ENCODE measurements around the gene ZSCAN26.
"Not testable (repeated sequence)": the region's sequence is repeated elsewhere in the genome, so short reads cannot be mapped to it uniquely, and the experiment has no call there.

The ZSCAN26 gene

GRCh38 chr6:28274888-28275287 is 7.9 kb downstream of the ZSCAN26 start:
- no peak for ATAC-seq (replicated peaks)
- DNase-seq, result no peak
- H3K27ac Mint-ChIP-seq, result no peak overlapping the region
- no peaks in the 10 kb centered on the region for H3K4me1 Mint-ChIP-seq
- no peaks in the 10 kb centered on the region for H3K9me3 Mint-ChIP-seq
- H3K4me3 Mint-ChIP-seq, result no peak overlapping the region
- peaks cover 23 to 57% of the 10 kb centered on the region in 2 donors for H3K36me3 Mint-ChIP-seq
- H3K27me3 Mint-ChIP-seq, result no peaks in the 10 kb centered on the region

GRCh38 chr6:28277746-28278145 is 10.8 kb downstream of the ZSCAN26 start:
- Mint-ChIP-seq H3K4me1 (peaks cover 7 to 13% of the 10 kb centered on the region in 2 donors), H3K27ac (no peak overlapping the region), H3K4me3 (no peak overlapping the region), H3K9me3 (no peaks in the 10 kb centered on the region), H3K27me3 (peaks cover 11% of the 10 kb centered on the region in 2 donors), H3K36me3 (peaks cover 24 to 44% of the 10 kb centered on the region in 2 donors)
- DNase-seq, result no peak
- no peak for ATAC-seq (replicated peaks)

GRCh38 chr6:28280595-28281287 is 13.8 kb downstream of the ZSCAN26 start:
- ATAC-seq (replicated peaks), result no peak
- H3K27ac Mint-ChIP-seq, result no peak overlapping the region
- H3K27me3 Mint-ChIP-seq, result peaks cover 11 to 12% of the 10 kb centered on the region in 2 donors
- H3K36me3 Mint-ChIP-seq, result peaks cover 23 to 40% of the 10 kb centered on the region in 2 donors
- peak overlapping the region; percentile 86 to 92 for H3K4me3 Mint-ChIP-seq
- H3K4me1 Mint-ChIP-seq, result peaks cover 7 to 13% of the 10 kb centered on the region in 2 donors
- no peaks in the 10 kb centered on the region for H3K9me3 Mint-ChIP-seq
- no peak for DNase-seq

- peak; percentile 64 for DNase-seq
- Mint-ChIP-seq H3K4me1 (peaks cover 7 to 13% of the 10 kb centered on the region in 2 donors), H3K27ac (no peak within 1 kb of the TSS), H3K27me3 (peaks cover 12 to 13% of the 10 kb centered on the region in 2 donors), H3K9me3 (no peaks in the 10 kb centered on the region), H3K4me3 (peak within 1 kb of the TSS; percentile 86 to 92), H3K36me3 (peaks cover 19 to 38% of the 10 kb centered on the region in 2 donors)
- peak; percentile 95 to 97 for ATAC-seq (replicated peaks)
These were observed 14.5 kb downstream of the ZSCAN26 start, which contains the start of gene PGBD1 for GRCh38 chr6:28281288-28282064. Gene PGBD1 (plus strand): TSS chr6:28281572. CDS start chr6:28283814, 2,242 bp downstream.

DNA sequence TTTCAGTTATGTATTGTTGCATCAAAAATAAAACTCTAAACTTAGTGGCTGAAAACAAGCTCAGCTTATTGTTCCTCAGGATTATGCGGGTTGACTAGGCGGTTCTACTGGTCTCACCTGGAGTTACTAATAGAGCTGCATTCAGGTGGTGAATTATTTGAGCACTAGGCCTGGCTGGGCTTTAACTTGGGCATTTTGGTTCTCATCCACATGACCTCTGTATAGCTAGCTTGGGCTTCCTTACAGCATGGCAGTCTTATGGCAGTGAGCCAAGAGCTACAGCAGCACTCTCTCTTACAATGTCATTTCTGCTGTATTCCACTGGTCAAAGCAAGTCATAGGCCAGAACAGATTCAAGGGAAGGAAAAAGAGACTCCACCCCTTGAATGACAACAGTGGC is 16.0 kb downstream of the ZSCAN26 start:
- Mint-ChIP-seq H3K27ac (no peak overlapping the region), H3K4me1 (peaks cover 7 to 13% of the 10 kb centered on the region in 2 donors), H3K4me3 (no peak overlapping the region), H3K36me3 (peaks cover 24 to 38% of the 10 kb centered on the region in 2 donors), H3K9me3 (no peaks in the 10 kb centered on the region), H3K27me3 (peaks cover 12 to 16% of the 10 kb centered on the region in 2 donors)
- ATAC-seq (replicated peaks) (no peak), DNase-seq (no peak)

DNA sequence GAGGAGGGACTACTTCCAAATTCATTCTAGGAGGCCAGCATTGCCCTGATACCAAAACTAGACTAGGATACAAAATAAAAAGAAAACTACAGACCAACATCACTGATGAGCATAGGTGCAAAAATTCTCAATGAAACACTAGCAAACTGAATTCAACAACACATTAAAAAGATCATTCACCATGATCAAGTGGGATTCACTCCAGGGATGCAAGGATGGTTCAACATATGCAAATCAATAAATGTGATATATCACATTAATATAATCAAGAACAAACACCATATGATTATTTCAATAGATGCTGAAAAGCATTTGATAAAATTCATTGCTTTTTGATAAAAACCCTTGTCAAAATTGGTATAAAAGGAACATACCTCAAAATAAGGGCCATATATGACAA is 24.6 kb downstream of the ZSCAN26 start:
- H3K9me3 Mint-ChIP-seq, result peaks cover 2 to 4% of the 10 kb centered on the region in 2 donors
- ATAC-seq (replicated peaks) (no peak), DNase-seq (no peak)
- H3K36me3 Mint-ChIP-seq, result peaks cover 14 to 30% of the 10 kb centered on the region in 2 donors
- no peak overlapping the region for H3K27ac Mint-ChIP-seq
- peaks cover 0 to 1% of the 10 kb centered on the region in 2 donors for H3K27me3 Mint-ChIP-seq
- no peaks in the 10 kb centered on the region for H3K4me1 Mint-ChIP-seq
- H3K4me3 Mint-ChIP-seq, result no peak overlapping the region

DNA sequence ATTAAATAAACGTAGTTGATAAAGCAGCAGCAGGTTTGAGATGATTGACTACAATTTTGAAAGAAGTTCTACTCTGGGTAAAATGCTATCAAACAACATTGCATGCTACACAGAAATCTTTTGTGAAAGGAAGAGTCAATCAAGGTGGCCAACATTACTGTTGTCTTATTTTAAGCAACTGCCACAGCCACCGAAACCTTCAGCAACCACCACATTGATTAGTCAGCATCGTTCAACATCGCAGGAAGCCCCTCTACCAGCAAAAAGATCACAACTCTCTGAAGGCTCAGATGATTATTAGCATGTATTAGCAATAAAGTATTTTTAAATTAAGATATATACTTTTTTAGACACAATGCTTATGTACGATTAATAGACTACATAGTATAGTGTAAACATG is 28.4 kb downstream of the ZSCAN26 start:
- H3K9me3 Mint-ChIP-seq, result peaks cover 4% of the 10 kb centered on the region in 2 donors

DNA sequence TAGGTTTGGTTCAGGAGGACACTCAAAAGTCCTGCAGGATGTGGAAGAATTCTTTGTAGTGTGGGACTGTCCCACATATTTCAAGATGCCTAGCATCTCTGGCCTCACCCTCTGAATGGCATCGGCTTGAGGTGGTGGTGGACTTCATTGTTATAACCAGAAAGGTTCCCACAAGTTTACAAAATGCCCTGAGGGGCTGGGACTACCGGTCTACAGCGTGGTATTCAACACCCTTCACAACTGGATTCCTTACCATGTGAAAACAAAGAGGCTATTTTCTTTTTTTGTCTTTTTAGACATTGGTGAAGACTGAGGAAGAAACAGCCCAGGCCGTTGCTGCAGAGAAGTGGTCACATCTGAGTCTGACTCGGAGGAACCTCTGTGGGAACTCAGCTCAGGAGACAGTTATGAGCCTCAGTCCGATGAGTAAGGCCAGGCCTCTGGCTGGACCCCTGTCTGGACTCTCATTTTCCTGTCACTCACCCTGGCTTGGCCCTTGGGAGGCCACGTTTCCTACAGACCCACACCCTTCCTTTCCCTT is 29.6 kb downstream of the ZSCAN26 start:
- H3K4me1 Mint-ChIP-seq, result no peaks in the 10 kb centered on the region
- peaks cover 0 to 1% of the 10 kb centered on the region in 2 donors for H3K9me3 Mint-ChIP-seq
- H3K36me3 Mint-ChIP-seq, result peaks cover 16 to 23% of the 10 kb centered on the region in 2 donors
- ATAC-seq (replicated peaks) (no peak), DNase-seq (no peak)
- H3K4me3 Mint-ChIP-seq, result no peak overlapping the region
- H3K27me3 Mint-ChIP-seq, result no peaks in the 10 kb centered on the region
- no peak overlapping the region for H3K27ac Mint-ChIP-seq

More for the DNA sequence above, 28.4 kb downstream of the ZSCAN26 start:
- Mint-ChIP-seq H3K4me3 (no peak overlapping the region), H3K27ac (no peak overlapping the region), H3K4me1 (no peaks in the 10 kb centered on the region), H3K27me3 (no peaks in the 10 kb centered on the region), H3K36me3 (peaks cover 8 to 23% of the 10 kb centered on the region in 2 donors)
- ATAC-seq (replicated peaks), result no peak
- no peak for DNase-seq

DNA sequence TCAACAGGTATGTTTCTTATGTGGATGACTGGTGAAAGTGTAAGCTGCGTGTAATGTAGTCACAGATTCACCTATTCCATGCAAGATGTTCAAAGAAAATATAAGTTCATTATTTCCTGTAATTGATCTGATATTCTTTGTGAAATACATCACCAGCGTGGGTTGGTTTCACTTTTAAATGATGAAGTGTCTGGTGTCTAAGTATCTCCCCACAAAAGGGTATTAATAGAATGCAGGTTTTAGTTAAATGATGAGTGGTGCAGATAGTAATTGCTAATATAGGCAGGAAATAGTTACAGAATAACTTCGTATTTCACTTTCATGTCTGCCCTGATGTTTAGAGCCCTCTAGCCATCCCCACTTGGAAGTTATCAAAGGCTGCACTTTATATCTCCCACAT is 36.6 kb downstream of the ZSCAN26 start:
- H3K9me3 Mint-ChIP-seq, result peaks cover 4 to 9% of the 10 kb centered on the region in 2 donors
- H3K27me3 Mint-ChIP-seq, result no peaks in the 10 kb centered on the region
- H3K27ac Mint-ChIP-seq, result no peak overlapping the region
- no peak overlapping the region for H3K4me3 Mint-ChIP-seq
- peaks cover 3 to 14% of the 10 kb centered on the region in 2 donors for H3K4me1 Mint-ChIP-seq
- H3K36me3 Mint-ChIP-seq, result peaks cover 16 to 17% of the 10 kb centered on the region in 2 donors
- ATAC-seq (replicated peaks) (peak in 1 of 2 donors; percentile 46), DNase-seq (no peak)

GRCh38 chr6:28306363-28306762 is 39.4 kb downstream of the ZSCAN26 start:
- DNase-seq; ATAC-seq (replicated peaks); H3K4me3 Mint-ChIP-seq; H3K27ac Mint-ChIP-seq; H3K27me3 Mint-ChIP-seq: not testable (repeated sequence)
- Mint-ChIP-seq H3K9me3 (peaks cover 4 to 11% of the 10 kb centered on the region in 2 donors), H3K36me3 (peaks cover 20 to 21% of the 10 kb centered on the region in 2 donors), H3K4me1 (peaks cover 3 to 14% of the 10 kb centered on the region in 2 donors)

- Mint-ChIP-seq H3K27ac (no peak overlapping the region), H3K9me3 (peaks cover 4 to 8% of the 10 kb centered on the region in 2 donors), H3K27me3 (peaks cover 5 to 14% of the 10 kb centered on the region in 2 donors), H3K36me3 (peaks cover 23 to 26% of the 10 kb centered on the region in 2 donors), H3K4me3 (no peak overlapping the region), H3K4me1 (peaks cover 0 to 2% of the 10 kb centered on the region in 2 donors)
- ATAC-seq (replicated peaks), result no peak
- DNase-seq, result no peak
These were observed 44.3 kb downstream of the ZSCAN26 start for GRCh38 chr6:28311139-28311823.

DNA sequence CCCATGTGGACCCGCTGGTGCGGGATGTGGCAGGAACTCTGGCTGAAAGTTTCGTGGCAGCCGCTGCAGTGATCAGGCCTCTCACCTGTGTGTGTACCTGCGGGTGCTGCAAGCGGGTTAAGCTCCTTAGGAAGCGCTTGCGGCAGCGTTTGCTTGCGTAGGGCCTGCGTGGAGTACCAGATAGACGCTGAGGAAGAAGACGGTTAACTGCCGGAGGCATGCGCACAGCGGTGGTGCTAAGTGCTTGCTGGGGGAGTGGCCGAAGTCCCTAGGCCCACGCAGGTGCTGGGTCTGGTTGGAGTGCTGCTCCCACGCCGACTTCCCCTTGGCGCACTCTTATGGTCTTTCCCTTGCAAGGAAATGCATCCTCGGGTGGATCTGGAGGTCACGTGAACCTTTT is 46.0 kb downstream of the ZSCAN26 start:
- peaks cover 0 to 2% of the 10 kb centered on the region in 2 donors for H3K4me1 Mint-ChIP-seq
- no peak for ATAC-seq (replicated peaks)
- H3K9me3 Mint-ChIP-seq, result peaks cover 0 to 2% of the 10 kb centered on the region in 2 donors
- no peak overlapping the region for H3K4me3 Mint-ChIP-seq
- no peak overlapping the region for H3K27ac Mint-ChIP-seq
- H3K27me3 Mint-ChIP-seq, result peaks cover 5 to 14% of the 10 kb centered on the region in 2 donors
- DNase-seq, result no peak
- peaks cover 18 to 23% of the 10 kb centered on the region in 2 donors for H3K36me3 Mint-ChIP-seq

DNA sequence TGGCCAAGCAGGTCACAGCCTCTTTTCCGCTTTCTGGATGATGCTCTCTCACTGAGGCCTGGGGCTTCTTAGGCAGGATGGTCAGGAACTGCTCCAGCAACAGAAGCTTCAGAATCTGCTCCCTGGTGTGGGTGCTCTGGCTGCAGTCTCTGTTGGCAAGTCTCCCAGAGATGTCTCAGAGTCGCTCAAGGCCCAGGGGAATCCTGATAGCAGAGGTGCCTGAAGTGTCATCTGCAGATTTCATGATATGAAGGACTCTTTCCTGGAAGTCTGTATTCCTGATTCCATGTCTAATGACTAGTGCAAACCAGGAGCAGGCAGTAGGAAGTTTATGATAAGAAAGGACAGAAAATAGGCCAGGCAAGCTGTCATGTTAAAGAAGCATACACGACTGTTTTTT is 48.7 kb downstream of the ZSCAN26 start:
- Mint-ChIP-seq H3K27me3 (peaks cover 5 to 14% of the 10 kb centered on the region in 2 donors), H3K9me3 (peaks cover 0 to 2% of the 10 kb centered on the region in 2 donors), H3K36me3 (peaks cover 15 to 19% of the 10 kb centered on the region in 2 donors), H3K4me3 (no peak overlapping the region), H3K27ac (no peak overlapping the region), H3K4me1 (peaks cover 0 to 2% of the 10 kb centered on the region in 2 donors)
- DNase-seq, result no peak
- ATAC-seq (replicated peaks), result no peak

DNA sequence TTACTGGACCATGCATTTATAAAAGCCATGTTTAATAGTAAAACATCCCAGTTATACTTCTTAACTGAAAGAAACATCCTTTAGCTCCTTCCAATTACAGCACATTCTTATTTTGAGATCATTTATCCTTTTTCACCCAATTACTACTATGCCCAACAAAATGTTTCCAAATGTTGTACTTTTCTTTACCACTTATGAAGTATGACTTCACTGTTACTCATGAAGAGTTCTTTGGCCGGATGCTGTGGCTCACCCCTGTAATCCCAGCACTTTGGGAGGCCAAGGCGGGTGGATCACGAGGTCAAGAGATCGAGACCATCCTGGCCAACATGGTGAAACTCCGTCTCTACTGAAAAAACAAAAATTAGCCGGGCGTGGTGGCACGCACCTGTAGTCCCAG is 50.9 kb downstream of the ZSCAN26 start:
- H3K27ac Mint-ChIP-seq, result peak overlapping the region; percentile 47
- not testable (repeated sequence) for H3K4me1 Mint-ChIP-seq; H3K27me3 Mint-ChIP-seq; H3K36me3 Mint-ChIP-seq; H3K4me3 Mint-ChIP-seq; DNase-seq; H3K9me3 Mint-ChIP-seq; ATAC-seq (replicated peaks)

Data from stimulated activated naive B cell treated with anti-CD40 and anti-IgM and Interleukin-4, amounts not matched to agents 10 μg/mL and 1 μg/mL and 100 μg/mL, for 72 hours (primary cell).